SK-N-SH treated with all-trans-retinoic acid at 6 μM for 48 hours (cell line): Measurements from ENCODE around the gene GOLGA6A.
"Not testable (repeated sequence)": the region's sequence is repeated elsewhere in the genome, so short reads cannot be mapped to it uniquely, and the experiment has no call there.

Source experiments
- ATAC-seq: fragments of 200-7000 bp; cut with Tn5 transposase; 3 replicates; pipeline ENCODE4 v1.9.1; 2020; ENCODE audit warnings: mild to moderate bottlenecking, moderate library complexity
- ARNTL ChIP-seq: fragments of 450-650 bp; formaldehyde crosslinking; IDR thresholded peaks from 2 replicates; pipeline ENCODE4 v1.5.0; 2020; ENCODE audit warnings: low read depth, mild to moderate bottlenecking, moderate library complexity, borderline replicate concordance
- BACH2 ChIP-seq: fragments of 250-450 bp; sonication (Bioruptor Pico); IDR thresholded peaks from 2 replicates; pipeline ENCODE4 v1.9.0; 2021; ENCODE audit warnings: mild to moderate bottlenecking, borderline replicate concordance
- CREB5 ChIP-seq: fragments of 250-450 bp; sonication (Bioruptor Pico); IDR thresholded peaks from 2 replicates; pipeline ENCODE4 v1.5.1; 2020; ENCODE audit warnings: low read depth, mild to moderate bottlenecking, moderate library complexity
- CSDC2 ChIP-seq: fragments of 250-450 bp; sonication (Bioruptor Pico); IDR thresholded peaks from 2 replicates; pipeline ENCODE4 v1.5.0; 2020; ENCODE audit warnings: mild to moderate bottlenecking, moderate library complexity
- CSRNP3 ChIP-seq: fragments of 250-450 bp; sonication (Bioruptor Pico); IDR thresholded peaks from 2 replicates; pipeline ENCODE4 v1.5.1; 2021; ENCODE audit warnings: mild to moderate bottlenecking, moderate library complexity
- ISL1 ChIP-seq: fragments of 250-450 bp; sonication (Bioruptor Pico); IDR thresholded peaks from 2 replicates; pipeline ENCODE4 v2.1.2; 2022; ENCODE audit warnings: mild to moderate bottlenecking, moderate library complexity
- OSR1 ChIP-seq: fragments of 250-450 bp; sonication (Bioruptor Pico); IDR thresholded peaks from 2 replicates; pipeline ENCODE4 v1.8.0; 2022; ENCODE audit warnings: moderate library complexity, mild to moderate bottlenecking, inconsistent platforms
- PATZ1 ChIP-seq: fragments of 250-450 bp; sonication (Bioruptor Pico); IDR thresholded peaks from 2 replicates; pipeline ENCODE4 v1.8.0; 2020; ENCODE audit warnings: mild to moderate bottlenecking, moderate library complexity, borderline replicate concordance
- POU6F1 ChIP-seq: fragments of 250-450 bp; sonication (Bioruptor Pico); IDR thresholded peaks from 2 replicates; pipeline ENCODE4 v1.8.0; 2021; ENCODE audit warnings: low read depth, mild to moderate bottlenecking, moderate library complexity, borderline replicate concordance
- PPARA ChIP-seq: fragments of 250-450 bp; sonication (Bioruptor Pico); IDR thresholded peaks from 2 replicates; pipeline ENCODE4 v1.5.0; 2020; ENCODE audit warnings: mild to moderate bottlenecking, borderline replicate concordance
- RARB ChIP-seq: fragments of 250-450 bp; sonication (Bioruptor Pico); IDR thresholded peaks from 2 replicates; pipeline ENCODE4 v1.8.0; 2021; ENCODE audit warnings: mild to moderate bottlenecking, moderate library complexity
- SNAI2 ChIP-seq: fragments of 250-450 bp; sonication (Bioruptor Pico); IDR thresholded peaks from 2 replicates; pipeline ENCODE4 v1.5.0; 2020; ENCODE audit warnings: mild to moderate bottlenecking, moderate library complexity
- TCF4 ChIP-seq: fragments of 250-450 bp; sonication (Bioruptor Pico); IDR thresholded peaks from 2 replicates; pipeline ENCODE4 v1.8.0; 2021; ENCODE audit warnings: mild to moderate bottlenecking, moderate library complexity, borderline replicate concordance
- TOX ChIP-seq: fragments of 250-450 bp; sonication (Bioruptor Pico); IDR thresholded peaks from 2 replicates; pipeline ENCODE4 v1.8.0; 2021; ENCODE audit warnings: mild to moderate bottlenecking, moderate library complexity, borderline replicate concordance
- TSHZ2 ChIP-seq: fragments of 250-450 bp; sonication (Bioruptor Pico); IDR thresholded peaks from 2 replicates; pipeline ENCODE4 v1.5.0; 2020; ENCODE audit warnings: mild to moderate bottlenecking, moderate library complexity
- ZC3H10 ChIP-seq: fragments of 250-450 bp; sonication (Bioruptor Pico); IDR thresholded peaks from 2 replicates; pipeline ENCODE4 v1.5.1; 2021; ENCODE audit warnings: mild to moderate bottlenecking, moderate library complexity
- ZFP3 ChIP-seq: fragments of 250-450 bp; sonication (Bioruptor Pico); IDR thresholded peaks from 2 replicates; pipeline ENCODE4 v1.5.0; 2020; ENCODE audit warnings: mild to moderate bottlenecking, moderate library complexity
- ZNF565 ChIP-seq: fragments of 450-650 bp; formaldehyde crosslinking; conservative IDR thresholded peaks from 2 replicates; pipeline ENCODE4 v1.5.0; 2020; ENCODE audit warnings: low read depth, mild to moderate bottlenecking, moderate library complexity
- ZNF70 ChIP-seq: fragments of 450-650 bp; formaldehyde crosslinking; IDR thresholded peaks from 2 replicates; pipeline ENCODE4 v1.5.0; 2020; ENCODE audit warnings: mild to moderate bottlenecking, moderate library complexity
- ZNF8 ChIP-seq: fragments of 450-650 bp; formaldehyde crosslinking; IDR thresholded peaks from 2 replicates; pipeline ENCODE4 v1.5.0; 2020; ENCODE audit warnings: mild to moderate bottlenecking, moderate library complexity

Gene GOLGA6A

GRCh38 chr15:74082450-74082849, at the start of gene GOLGA6A:
Gene GOLGA6A (minus strand): TSS chr15:74082550. CDS start chr15:74082509, 41 bp downstream.
- ATAC-seq: not testable (repeated sequence)

GRCh38 chr15:74131628-74132413, 49.5 kb upstream of the GOLGA6A start:
- no peak for ATAC-seq
- TF ChIP-seq PPARA (CRISPR knock-in tag) (no peak), TCF4 (CRISPR knock-in tag) (no peak), CSRNP3 (CRISPR knock-in tag) (no peak), PATZ1 (CRISPR knock-in tag) (no peak), ZNF565 (CRISPR knock-in tag) (no peak), CSDC2 (no peak), RARB (CRISPR knock-in tag) (no peak), POU6F1 (no peak), ZNF70 (CRISPR knock-in tag) (no peak), SNAI2 (CRISPR knock-in tag) (no peak), ZFP3 (CRISPR knock-in tag) (no peak), ZNF8 (CRISPR knock-in tag) (no peak), TSHZ2 (CRISPR knock-in tag) (no peak), ZC3H10 (CRISPR knock-in tag) (no peak), TOX (CRISPR knock-in tag) (no peak), BACH2 (CRISPR knock-in tag) (no peak), ISL1 (no peak), ARNTL (CRISPR knock-in tag) (no peak)

GRCh38 chr15:74130849-74131627, 48.7 kb upstream of the GOLGA6A start:
- TF ChIP-seq ARNTL (CRISPR knock-in tag) (no peak), PATZ1 (CRISPR knock-in tag) (no peak), OSR1 (no peak), BACH2 (CRISPR knock-in tag) (no peak), ZNF8 (CRISPR knock-in tag) (no peak), CREB5 (CRISPR knock-in tag) (no peak), CSDC2 (no peak), SNAI2 (CRISPR knock-in tag) (no peak), CSRNP3 (CRISPR knock-in tag) (no peak)
- TF ChIP-seq, all 23 proteins: peak for 0
- ATAC-seq: no peak
